Erythroblast (primary cell): Measurements from ENCODE around the gene RUBCNL.

Experiments
- GATA1 ChIP-seq: IDR thresholded peaks from 2 replicates; pipeline ENCODE4 v1.6.1; 2011; ENCODE audit warnings: low read depth, mild to moderate bottlenecking, control low read depth, low read length, moderate library complexity
- POLR2A ChIP-seq: IDR thresholded peaks from 2 replicates; pipeline ENCODE4 v1.6.1; 2011; ENCODE audit warnings: mild to moderate bottlenecking, low read length

DNA sequence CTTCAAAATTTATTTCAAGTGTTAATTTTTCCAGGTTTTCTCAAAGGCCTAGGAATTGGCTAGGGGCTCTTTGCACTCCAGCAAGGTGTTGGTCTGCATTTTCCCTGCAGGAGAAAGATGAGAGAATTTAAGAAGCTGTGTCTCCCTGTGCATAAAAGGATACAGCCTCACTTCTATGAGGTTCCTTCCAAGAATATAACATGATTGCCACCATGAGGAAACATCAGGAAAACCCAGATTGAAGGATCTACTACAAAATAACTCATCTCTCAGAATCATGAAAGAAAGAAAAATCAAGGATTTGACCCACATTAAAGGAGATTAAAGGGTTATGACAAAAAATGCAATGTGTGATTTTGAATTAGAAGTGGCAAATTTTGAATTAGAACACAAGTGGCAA, 69.9 kb downstream of the RUBCNL start:
- TF ChIP-seq POLR2A (no peak), GATA1 (no peak)
